Upper lobe of right lung (tissue), 1 donor: ENCODE results near the gene SLC6A13. TPM values are rescaled to one million over a fixed set of nuclear protein-coding genes. Genes with fewer than 3 reads are reported as not detected.
A peak's percentile ranks its signal among the peaks of the same experiment; 100 is the strongest.

Experiments
- ATAC-seq: fragments of 200-7000 bp; cut with Tn5 transposase; one replicate; pipeline ENCODE4 v1.9.1; 2020; ENCODE audit warnings: mild to moderate bottlenecking, moderate library complexity
- DNase-seq: peaks from one replicate; pipeline ENCODE4 v3.0.0-alpha.2; 2020
- H3K27ac ChIP-seq: fragments of 200-600 bp; one replicate; pipeline ENCODE4 v1.8.0; 2022
- H3K27me3 ChIP-seq: fragments of 200-600 bp; one replicate; pipeline ENCODE4 v1.8.0; 2022; ENCODE audit warnings: mild to moderate bottlenecking
- H3K36me3 ChIP-seq: fragments of 200-600 bp; one replicate; pipeline ENCODE4 v1.8.0; 2022
- H3K4me1 ChIP-seq: fragments of 200-600 bp; one replicate; pipeline ENCODE4 v1.8.0; 2022
- H3K4me3 ChIP-seq: fragments of 200-600 bp; one replicate; pipeline ENCODE4 v1.8.0; 2022; ENCODE audit warnings: mild to moderate bottlenecking
- H3K9me3 ChIP-seq: fragments of 200-600 bp; one replicate; pipeline ENCODE4 v1.8.0; 2022
- intact Hi-C: fragments of 100-400 bp; cut with DNase I; formaldehyde crosslinking; loops from one replicate; pipeline ENCODE4 v1.11.0; 2022
- total RNA-seq: library from RNA; stranded (reverse); fragmentation: NEBNext Ultra II Directional; extraction: Animal tissue kit (Norgen Biotek cat#: 25700); gene quantifications from one replicate; pipeline ENCODE4 v1.2.1, GENCODE V29; 2021
- TF ChIP-seq, protein P1 (sequence below): fragments of 200-600 bp; IDR thresholded peaks from one replicate; pipeline ENCODE4 v1.8.0; 2022; ENCODE audit warnings: antibody characterized with exemption
- donor health status: DM: no; HTN: yes; CAD: no; lungs with severe emphysema.

The SLC6A13 gene
- total RNA-seq, 1 donor from 2014 or later, result 3.9 TPM

DNA sequence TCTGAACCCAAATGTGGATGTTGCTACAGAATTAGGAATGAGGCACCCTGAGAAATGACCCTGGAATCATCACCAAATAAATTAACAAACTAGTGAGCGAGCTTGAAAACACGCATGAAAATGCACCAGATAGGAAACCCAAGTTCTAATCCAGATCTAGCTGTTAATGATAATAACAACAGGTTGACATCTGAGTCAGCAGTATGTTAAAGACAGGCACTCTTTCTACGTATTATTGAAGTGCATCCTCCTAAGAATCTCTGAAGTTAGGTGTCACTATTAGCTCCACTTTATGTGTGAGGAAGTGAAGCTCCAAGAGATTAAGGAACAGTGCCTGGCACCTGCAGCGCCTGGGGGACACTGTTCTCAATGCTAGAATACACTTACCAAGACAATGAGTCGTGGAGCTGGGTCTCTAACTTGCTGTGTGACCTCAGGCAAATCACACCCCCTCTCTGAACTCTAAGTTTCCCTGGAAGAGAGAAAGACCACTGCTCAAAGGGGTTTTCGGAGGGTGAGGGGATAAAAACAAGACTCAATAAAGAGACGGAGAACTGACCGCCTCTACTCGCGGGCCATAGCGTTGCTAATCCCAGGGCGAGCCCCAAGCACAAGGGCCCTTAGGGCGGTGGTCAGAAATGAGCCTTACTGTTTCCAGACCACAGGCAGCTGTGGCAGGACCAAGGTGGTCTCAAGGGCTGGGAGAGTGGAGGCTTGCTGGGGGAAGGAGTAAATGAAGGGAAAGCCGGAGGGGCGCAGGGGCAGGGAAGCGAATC is 50.8 kb downstream of the SLC6A13 start:
- intact Hi-C loops, result no loop called here
- TF ChIP-seq, protein P1, sequence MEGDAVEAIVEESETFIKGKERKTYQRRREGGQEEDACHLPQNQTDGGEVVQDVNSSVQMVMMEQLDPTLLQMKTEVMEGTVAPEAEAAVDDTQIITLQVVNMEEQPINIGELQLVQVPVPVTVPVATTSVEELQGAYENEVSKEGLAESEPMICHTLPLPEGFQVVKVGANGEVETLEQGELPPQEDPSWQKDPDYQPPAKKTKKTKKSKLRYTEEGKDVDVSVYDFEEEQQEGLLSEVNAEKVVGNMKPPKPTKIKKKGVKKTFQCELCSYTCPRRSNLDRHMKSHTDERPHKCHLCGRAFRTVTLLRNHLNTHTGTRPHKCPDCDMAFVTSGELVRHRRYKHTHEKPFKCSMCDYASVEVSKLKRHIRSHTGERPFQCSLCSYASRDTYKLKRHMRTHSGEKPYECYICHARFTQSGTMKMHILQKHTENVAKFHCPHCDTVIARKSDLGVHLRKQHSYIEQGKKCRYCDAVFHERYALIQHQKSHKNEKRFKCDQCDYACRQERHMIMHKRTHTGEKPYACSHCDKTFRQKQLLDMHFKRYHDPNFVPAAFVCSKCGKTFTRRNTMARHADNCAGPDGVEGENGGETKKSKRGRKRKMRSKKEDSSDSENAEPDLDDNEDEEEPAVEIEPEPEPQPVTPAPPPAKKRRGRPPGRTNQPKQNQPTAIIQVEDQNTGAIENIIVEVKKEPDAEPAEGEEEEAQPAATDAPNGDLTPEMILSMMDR, result no peak
- no peaks in the 10 kb centered on the region for H3K36me3 ChIP-seq
- ATAC-seq (no peak), DNase-seq (no peak)
- peaks cover 10% of the 10 kb centered on the region for H3K4me1 ChIP-seq
- H3K4me3 ChIP-seq, result no peak overlapping the region
- H3K27ac ChIP-seq, result peak overlapping the region; percentile 58
- H3K9me3 ChIP-seq, result no peaks in the 10 kb centered on the region
- H3K27me3 ChIP-seq, result peaks cover 7% of the 10 kb centered on the region

DNA sequence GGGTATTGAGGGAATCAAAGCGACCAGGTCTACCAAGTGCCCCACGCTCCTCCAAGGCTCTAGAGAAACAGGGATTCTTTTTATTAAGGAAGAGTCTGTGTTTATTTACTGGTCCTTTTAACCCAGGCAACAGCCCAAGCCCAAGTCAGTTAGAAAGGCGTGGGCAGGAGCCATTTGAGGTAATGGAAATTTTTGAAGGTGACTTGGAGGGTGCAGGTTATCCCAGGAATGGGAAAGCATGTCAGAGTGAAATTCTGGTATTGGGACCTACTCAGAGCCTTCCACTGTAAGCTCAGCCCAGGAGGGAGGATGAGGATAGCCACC is 51.5 kb downstream of the SLC6A13 start:
- Histone ChIP-seq H3K4me3 (no peak overlapping the region), H3K4me1 (peaks cover 10% of the 10 kb centered on the region), H3K27ac (no peak overlapping the region), H3K27me3 (peaks cover 14% of the 10 kb centered on the region), H3K36me3 (no peaks in the 10 kb centered on the region), H3K9me3 (no peaks in the 10 kb centered on the region)
- DNase-seq, result no peak
- TF ChIP-seq, protein P1, result no peak
- no peak for ATAC-seq
- intact Hi-C loops, result no loop called here

GRCh38 chr12:210277-211141 is 52.1 kb downstream of the SLC6A13 start:
- no peak for ATAC-seq
- intact Hi-C loops, result no loop called here
- Histone ChIP-seq H3K4me3 (no peak overlapping the region), H3K4me1 (peaks cover 10% of the 10 kb centered on the region), H3K27me3 (peaks cover 20% of the 10 kb centered on the region), H3K27ac (no peak overlapping the region), H3K9me3 (no peaks in the 10 kb centered on the region), H3K36me3 (no peaks in the 10 kb centered on the region)
- TF ChIP-seq, protein P1, result no peak
- DNase-seq, result no peak

GRCh38 chr12:209851-210250 is 52.8 kb downstream of the SLC6A13 start:
- ATAC-seq, result no peak
- TF ChIP-seq, protein P1, result no peak
- H3K4me3 ChIP-seq, result no peak overlapping the region
- no peaks in the 10 kb centered on the region for H3K9me3 ChIP-seq
- DNase-seq, result no peak
- H3K27ac ChIP-seq, result no peak overlapping the region
- H3K36me3 ChIP-seq, result no peaks in the 10 kb centered on the region
- H3K4me1 ChIP-seq, result peaks cover 10% of the 10 kb centered on the region
- intact Hi-C loops, result no loop called here
- peaks cover 21% of the 10 kb centered on the region for H3K27me3 ChIP-seq

GRCh38 chr12:209246-209645 is 53.4 kb downstream of the SLC6A13 start:
- no peak overlapping the region for H3K27ac ChIP-seq
- no peaks in the 10 kb centered on the region for H3K9me3 ChIP-seq
- peaks cover 26% of the 10 kb centered on the region for H3K27me3 ChIP-seq
- peaks cover 11% of the 10 kb centered on the region for H3K4me1 ChIP-seq
- intact Hi-C loops, result no loop called here
- TF ChIP-seq, protein P1, result no peak
- no peaks in the 10 kb centered on the region for H3K36me3 ChIP-seq
- DNase-seq (no peak), ATAC-seq (no peak)
- H3K4me3 ChIP-seq, result no peak overlapping the region
